T-helper 1 cell treated with Interleukin-12 subunit alpha and Interleukin-12 subunit beta and Interleukin-4 antibody, amounts not matched to agents 30 ng/mL and 1 ng/mL, for 36 hours (primary cell): Measurements from ENCODE around the gene CKM. TPM values are rescaled to one million over a fixed set of nuclear protein-coding genes. Genes with fewer than 3 reads are reported as not detected.

ENCODE experiments used
- intact Hi-C: fragments of 100-400 bp; cut with micrococcal nuclease; formaldehyde crosslinking; loops from one replicate; pipeline ENCODE4 v1.15.1; 2024
- total RNA-seq: library from RNA; stranded (reverse); gene quantifications from 2 replicates; pipeline ENCODE4 v1.2.3, GENCODE V29; 2022

CKM gene
- total RNA-seq, 1 donor from 2014 or later = not detected

- intact Hi-C loops = no loop called here
Measured at GRCh38 chr19:45349430-45349941, 26.8 kb upstream of the CKM start.

GRCh38 chr19:45349126-45349415 is 26.4 kb upstream of the CKM start:
- intact Hi-C loops = no loop called here

GRCh38 chr19:45348367-45349125 is 25.9 kb upstream of the CKM start:
- intact Hi-C loops = no loop called here

DNA sequence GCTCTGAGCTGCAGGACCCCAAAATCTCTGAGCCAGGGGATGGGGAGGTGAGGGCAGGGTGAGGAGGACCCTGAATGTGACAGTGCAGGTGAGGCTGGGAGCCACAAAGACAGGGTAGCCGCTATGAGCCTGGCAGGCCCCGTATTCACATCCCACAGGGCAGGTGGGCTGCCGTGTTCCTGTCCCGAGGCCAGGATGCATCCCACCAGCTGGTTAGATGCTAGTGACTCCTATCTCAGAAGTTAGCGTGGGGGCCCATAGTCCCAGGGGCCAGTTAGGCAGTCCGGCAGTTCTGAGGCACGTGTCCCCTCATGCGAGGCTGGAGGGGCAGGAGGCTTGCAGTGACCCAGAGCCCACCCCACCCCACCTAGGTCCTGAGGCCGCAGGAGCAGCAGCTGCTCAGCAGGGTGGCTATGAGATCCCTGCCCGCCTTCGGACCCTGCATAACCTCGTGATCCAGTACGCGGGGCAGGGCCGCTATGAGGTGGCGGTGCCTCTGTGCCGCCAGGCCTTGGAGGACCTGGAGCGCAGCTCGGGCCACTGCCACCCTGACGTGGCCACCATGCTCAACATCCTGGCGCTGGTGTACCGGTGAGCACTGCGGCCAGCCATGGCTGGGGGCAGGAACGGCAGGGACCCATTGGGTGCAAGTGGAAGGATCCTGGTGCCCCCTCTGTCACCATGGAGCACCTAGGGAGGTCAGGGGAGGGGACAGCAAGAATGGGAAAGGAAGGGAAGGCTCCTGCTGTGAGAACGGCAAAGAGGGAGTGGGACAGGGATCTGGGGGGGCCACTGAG is 25.1 kb upstream of the CKM start:
- intact Hi-C loops = no loop called here

- intact Hi-C loops = no loop called here
Measured at GRCh38 chr19:45346449-45346848, 23.8 kb upstream of the CKM start.

DNA sequence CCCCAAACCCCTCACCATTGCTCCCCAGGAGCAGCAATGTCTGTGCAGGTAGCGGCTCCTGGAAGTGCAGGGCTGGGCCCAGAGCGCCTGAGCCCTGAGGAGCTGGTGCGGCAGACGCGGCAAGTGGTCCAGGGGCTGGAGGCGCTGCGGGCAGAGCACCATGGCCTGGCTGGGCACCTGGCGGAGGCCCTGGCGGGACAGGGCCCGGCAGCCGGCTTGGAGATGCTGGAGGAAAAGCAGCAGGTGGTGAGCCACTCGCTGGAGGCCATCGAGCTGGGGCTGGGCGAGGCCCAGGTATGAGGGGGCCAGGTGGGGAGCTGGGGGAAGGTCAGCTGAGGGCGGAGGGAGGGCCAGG is 22.8 kb upstream of the CKM start:
- intact Hi-C loops = no loop called here

DNA sequence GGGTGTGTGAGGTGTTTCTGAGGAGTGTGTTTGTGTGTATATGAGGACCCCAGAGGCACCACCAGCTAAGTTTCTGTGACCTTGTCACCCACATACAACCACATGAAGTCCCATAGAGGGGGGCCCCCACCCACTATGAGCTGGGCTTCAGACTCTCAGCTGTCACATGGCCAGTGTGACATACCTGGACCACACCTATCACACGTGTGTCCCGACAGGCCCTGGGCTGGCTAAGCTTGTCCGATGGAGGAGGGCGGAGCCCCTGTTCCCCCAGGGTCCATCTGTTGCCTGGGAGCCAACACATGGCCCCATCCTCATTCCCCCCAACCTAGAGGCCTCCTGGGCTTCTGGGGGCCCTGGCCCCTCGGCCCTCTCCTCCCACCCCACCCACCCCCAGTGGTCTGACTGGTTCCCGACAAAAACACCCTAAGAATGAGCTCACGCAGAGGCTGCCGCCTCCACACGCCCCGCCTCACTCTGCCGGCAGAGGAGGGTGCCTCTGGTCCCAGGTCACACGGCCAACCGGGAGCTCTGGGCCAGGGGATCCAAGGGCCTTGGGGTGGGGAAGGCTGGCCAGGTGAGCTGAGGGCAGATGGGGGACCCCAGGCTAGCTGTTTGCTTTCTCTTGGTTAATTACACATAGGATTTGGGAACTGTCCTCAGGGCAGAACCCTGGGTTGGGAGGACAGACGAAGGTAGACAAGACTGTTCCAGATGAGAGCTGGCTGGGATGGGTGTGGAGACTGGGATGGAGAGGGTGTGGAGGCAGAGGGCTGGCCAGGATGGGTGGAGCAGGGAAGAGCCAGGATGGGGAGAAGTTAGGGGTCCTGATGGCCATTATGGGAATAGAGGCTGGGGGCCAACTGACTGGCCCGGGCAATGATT is 22.2 kb upstream of the CKM start:
- intact Hi-C loops = no loop called here

- intact Hi-C loops = no loop called here
Measured at GRCh38 chr19:45342911-45343310, 20.2 kb upstream of the CKM start.

DNA sequence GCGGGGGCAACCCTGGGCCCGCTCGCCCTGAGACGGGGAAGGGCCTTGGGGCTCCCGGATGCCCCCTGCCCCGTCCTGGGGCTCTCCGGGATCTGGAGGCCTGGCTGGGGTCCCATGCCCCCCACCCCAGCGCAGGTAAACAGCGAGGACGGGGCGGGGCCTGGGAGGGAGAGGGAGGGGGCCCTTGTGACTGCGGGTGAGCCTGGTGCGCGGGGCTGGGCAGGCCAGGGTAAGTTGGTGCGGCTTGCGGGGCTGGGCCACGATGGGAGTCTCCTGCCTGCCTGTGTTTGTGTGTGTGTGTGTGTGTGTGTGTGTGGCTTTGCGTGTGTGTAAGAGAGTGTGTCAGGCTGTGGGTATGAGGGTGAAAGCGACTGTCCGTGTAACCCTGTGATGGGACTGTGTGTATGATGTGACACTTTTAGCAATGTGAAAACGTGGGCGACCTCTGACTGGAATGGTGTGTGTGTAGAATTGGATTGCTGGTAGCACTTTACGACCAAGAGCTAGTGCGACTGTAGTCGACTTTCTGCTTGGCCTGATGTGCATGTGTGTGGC is 18.3 kb upstream of the CKM start:
- intact Hi-C loops = no loop called here

GRCh38 chr19:45340232-45340898 is 17.7 kb upstream of the CKM start, which contains the start of gene KLC3:
Gene KLC3 (plus strand): TSS chr19:45340750. CDS start chr19:45345542, 4,792 bp downstream.
- intact Hi-C loops = no loop called here

- intact Hi-C loops = loop anchor here (5.0 kb wide), 1 partner anchor 352 kb away; no protein-coding TSS in a partner anchor
Measured at GRCh38 chr19:45339629-45340028, 17.0 kb upstream of the CKM start.

DNA sequence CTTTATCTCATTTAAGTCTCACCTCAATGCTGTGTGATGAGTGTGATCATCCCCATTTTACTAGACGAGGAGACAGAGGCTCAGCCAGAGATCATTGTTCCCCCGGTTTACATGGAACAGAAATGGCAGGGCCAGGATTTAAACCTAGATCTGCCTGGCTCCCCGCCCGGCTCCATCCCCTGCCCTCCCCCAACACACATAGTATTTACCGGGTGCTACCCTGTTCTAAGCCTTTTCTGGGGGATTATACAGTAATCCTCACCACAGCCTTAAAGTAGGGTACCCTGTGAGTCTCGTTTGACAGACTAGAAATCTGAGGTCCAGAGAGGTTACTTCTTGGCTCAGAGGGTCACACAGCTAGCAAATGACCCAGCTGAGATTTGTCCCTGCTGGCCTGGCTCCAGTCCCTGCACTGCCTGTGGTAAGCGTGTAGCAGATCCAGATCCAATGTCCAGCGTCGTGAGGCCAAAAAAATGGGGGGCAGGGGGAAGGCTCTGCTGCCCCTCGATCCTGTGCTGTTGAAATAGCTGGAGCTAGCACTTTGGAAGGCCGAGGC is 14.1 kb upstream of the CKM start:
- intact Hi-C loops = loop anchor here (5.0 kb wide), 1 partner anchor 349 kb away; no protein-coding TSS in a partner anchor

- intact Hi-C loops = loop anchor here (5.0 kb wide), 1 partner anchor 348 kb away; no protein-coding TSS in a partner anchor
Measured at GRCh38 chr19:45334881-45335280, 12.2 kb upstream of the CKM start.

- intact Hi-C loops = no loop called here
Measured at GRCh38 chr19:45333609-45334303, 11.1 kb upstream of the CKM start.

- intact Hi-C loops = no loop called here
Measured at GRCh38 chr19:45331411-45331810, 8.7 kb upstream of the CKM start.

- intact Hi-C loops = no loop called here
Measured at GRCh38 chr19:45327404-45328143, 4.9 kb upstream of the CKM start.

DNA sequence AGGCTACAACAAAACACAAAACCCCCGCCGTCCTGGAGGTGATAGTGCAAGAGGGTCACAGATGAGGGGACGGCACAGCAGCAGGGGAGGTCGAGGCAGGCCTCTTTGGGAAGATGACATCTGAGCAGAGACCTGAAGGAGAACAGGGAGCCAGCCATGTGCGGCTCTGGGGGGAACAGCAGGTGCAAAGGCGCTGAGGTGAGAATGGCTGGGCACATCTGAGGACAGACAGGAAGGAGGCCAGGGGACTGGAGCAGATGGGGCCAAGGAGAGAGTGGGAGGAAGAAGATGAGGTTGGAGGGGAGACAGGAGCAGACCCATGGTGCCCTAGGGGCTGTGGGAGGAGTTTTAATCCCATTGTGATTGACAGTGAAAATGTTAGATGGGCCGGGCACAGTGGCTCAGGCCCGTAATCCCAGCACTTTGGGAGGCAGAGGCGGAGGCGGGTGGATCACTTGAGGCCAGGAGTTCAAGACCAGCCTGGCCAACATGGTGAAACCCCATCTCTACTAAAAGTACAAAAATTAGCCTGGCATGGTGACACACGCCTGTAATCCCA is 1.8 kb upstream of the CKM start:
- intact Hi-C loops = no loop called here

- intact Hi-C loops = no loop called here
Measured at GRCh38 chr19:45323671-45324081, 1.0 kb upstream of the CKM start.

- intact Hi-C loops = no loop called here
Measured at GRCh38 chr19:45322311-45322710, 364 bp downstream of the CKM start.
